ENCODE measurements around the gene TMCC1. TPM values are rescaled to one million over a fixed set of nuclear protein-coding genes. Genes with fewer than 3 reads are reported as not detected.
A peak's percentile ranks its signal among the peaks of the same experiment; 100 is the strongest.

The TMCC1 gene
- polyA plus RNA-seq, 1 experiment = 14.4 TPM

DNA sequence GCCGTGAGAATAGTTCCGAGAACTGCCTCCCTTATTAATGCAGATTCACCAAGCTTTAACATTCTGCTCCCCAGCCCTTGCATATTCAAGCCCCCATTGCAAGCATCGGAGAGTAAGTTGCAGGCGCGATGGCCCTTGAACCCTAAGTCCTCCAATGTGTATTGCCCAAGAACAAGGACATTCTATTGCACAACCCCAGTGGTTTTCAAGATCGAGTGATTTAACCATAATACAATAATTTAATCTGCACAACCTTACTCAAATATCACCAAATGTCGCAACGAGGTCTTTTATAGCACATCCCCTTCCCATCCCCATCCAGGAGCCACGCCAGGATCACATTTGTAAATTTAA, 265.4 kb downstream of the TMCC1 start:
- Histone ChIP-seq H3K27me3 (ENCODE audit: control insufficient read depth, insufficient read depth, low read length) (no peaks in the 10 kb centered on the region), H3K36me3 (ENCODE audit: control insufficient read depth, insufficient read depth, low read length) (no peaks in the 10 kb centered on the region), H3K4me3 (ENCODE audit: low read depth, low read length) (no peak overlapping the region)
- DNase-seq (ENCODE audit: low read depth) = no peak
- POLR2A ChIA-PET = interaction anchor here (0.7 kb wide), 1 partner anchor 142 kb away, joined by 3 read pairs; no protein-coding TSS in a partner anchor
- TF ChIP-seq, protein P1, sequence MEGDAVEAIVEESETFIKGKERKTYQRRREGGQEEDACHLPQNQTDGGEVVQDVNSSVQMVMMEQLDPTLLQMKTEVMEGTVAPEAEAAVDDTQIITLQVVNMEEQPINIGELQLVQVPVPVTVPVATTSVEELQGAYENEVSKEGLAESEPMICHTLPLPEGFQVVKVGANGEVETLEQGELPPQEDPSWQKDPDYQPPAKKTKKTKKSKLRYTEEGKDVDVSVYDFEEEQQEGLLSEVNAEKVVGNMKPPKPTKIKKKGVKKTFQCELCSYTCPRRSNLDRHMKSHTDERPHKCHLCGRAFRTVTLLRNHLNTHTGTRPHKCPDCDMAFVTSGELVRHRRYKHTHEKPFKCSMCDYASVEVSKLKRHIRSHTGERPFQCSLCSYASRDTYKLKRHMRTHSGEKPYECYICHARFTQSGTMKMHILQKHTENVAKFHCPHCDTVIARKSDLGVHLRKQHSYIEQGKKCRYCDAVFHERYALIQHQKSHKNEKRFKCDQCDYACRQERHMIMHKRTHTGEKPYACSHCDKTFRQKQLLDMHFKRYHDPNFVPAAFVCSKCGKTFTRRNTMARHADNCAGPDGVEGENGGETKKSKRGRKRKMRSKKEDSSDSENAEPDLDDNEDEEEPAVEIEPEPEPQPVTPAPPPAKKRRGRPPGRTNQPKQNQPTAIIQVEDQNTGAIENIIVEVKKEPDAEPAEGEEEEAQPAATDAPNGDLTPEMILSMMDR (IDR thresholded peaks at IDR 0.05; ENCODE audit: insufficient read depth, low read depth, low read length) = no peak
- CTCF ChIA-PET = interaction anchor here (0.6 to 3.1 kb wide), 20 partner anchors 15 to 478 kb away, joined by 3 to 22 read pairs (median 4); partner anchors contain the start of genes IFT122 and MBD4

DNA sequence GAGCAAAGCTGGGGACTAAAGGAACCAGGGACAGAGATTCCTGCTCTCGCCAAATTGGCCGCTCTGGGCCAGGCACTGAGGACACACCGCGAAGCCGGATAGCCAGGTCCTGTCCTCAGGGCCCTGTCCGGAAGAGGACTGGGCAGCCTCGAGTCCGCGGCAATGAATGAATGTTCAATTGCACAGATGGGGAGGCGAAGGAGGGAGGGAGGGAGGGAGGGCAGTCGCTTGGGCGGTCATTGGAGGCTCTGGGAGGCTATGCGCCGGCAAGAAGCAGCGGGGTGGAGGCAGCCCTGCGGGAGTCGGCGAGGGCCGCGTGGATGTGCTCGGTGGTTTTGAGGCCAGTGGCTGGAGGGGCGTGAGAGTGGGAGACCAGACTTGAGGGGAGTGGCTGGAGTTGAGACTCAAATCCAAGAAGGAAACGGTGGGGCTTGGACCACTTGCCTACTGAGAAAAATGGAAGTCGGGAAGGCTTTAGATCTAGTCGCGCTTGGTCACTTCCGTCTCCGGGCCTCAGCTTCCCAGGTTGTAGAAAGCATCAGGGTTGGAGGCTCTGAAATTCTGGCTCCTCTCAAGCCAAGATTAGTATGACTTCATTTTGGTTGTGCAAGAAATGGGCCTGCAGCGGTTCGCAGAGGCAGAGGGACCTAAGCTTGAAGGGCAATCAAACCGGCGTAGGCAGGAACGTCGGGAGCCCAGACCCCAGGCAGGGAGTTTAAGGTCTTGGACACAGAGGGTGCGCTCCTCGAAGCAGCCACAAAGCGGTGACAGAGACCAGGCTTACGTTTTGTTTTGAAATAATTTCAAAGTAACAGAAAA, 266.0 kb downstream of the TMCC1 start:
- Histone ChIP-seq H3K4me3 (ENCODE audit: low read depth, low read length) (peak overlapping the region; percentile 38), H3K27me3 (ENCODE audit: control insufficient read depth, insufficient read depth, low read length) (no peaks in the 10 kb centered on the region), H3K36me3 (ENCODE audit: control insufficient read depth, insufficient read depth, low read length) (no peaks in the 10 kb centered on the region)
- peak; percentile 40 for DNase-seq (ENCODE audit: low read depth)
- CTCF ChIA-PET = interaction anchor here (0.8 to 3.1 kb wide), 22 partner anchors 8 to 478 kb away, joined by 3 to 22 read pairs (median 4); no protein-coding TSS in a partner anchor
- TF ChIP-seq, protein P1 (IDR thresholded peaks at IDR 0.05; ENCODE audit: insufficient read depth, low read depth, low read length) = peak; percentile 79
- POLR2A ChIA-PET = interaction anchor here (0.7 to 1.0 kb wide), 2 partner anchors 15 to 141 kb away, joined by 3 read pairs; no protein-coding TSS in a partner anchor

DNA sequence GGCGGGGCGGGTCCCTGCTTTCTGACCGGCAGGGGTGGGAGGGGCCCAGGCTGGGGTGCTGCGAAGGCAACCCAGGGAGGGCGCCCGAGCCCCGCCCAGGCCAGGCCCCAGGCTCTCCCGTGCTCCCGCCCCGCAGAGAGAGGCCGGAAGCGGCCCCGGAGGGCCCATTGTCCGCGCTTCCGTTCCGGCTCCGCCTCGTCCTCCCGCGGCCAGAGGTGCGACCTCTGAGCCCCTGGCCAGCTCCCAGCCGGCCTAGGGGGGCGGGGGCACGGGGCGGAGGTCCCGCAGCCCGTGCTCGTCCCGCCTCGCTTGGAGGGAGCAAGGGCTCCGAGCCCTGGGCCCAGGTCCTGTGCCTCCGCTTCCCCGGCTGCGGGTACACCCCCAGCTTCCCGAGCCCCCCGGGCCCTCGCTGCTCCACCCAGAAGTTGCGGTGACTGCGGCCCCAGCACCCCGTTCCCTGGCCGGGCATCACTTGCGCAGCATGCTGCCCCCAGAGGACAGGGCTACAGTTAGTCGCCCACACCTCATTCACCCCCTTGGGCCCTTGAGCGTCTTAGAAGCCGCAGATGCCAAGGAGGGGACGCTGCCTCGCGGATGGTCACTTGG, 266.7 kb downstream of the TMCC1 start:
- CTCF ChIA-PET = interaction anchor here (0.8 to 3.2 kb wide), 10 partner anchors 8 to 311 kb away, joined by 3 to 22 read pairs (median 4); no protein-coding TSS in a partner anchor
- peak overlapping the region; percentile 38 for H3K4me3 ChIP-seq (ENCODE audit: low read depth, low read length)
- DNase-seq (ENCODE audit: low read depth) = no peak
- POLR2A ChIA-PET = interaction anchor here (1.0 kb wide), 1 partner anchor 15 kb away, joined by 3 read pairs; no protein-coding TSS in a partner anchor
- H3K36me3 ChIP-seq (ENCODE audit: control insufficient read depth, insufficient read depth, low read length) = no peaks in the 10 kb centered on the region
- no peaks in the 10 kb centered on the region for H3K27me3 ChIP-seq (ENCODE audit: control insufficient read depth, insufficient read depth, low read length)
- TF ChIP-seq, protein P1 (IDR thresholded peaks at IDR 0.05; ENCODE audit: insufficient read depth, low read depth, low read length) = no peak

DNA sequence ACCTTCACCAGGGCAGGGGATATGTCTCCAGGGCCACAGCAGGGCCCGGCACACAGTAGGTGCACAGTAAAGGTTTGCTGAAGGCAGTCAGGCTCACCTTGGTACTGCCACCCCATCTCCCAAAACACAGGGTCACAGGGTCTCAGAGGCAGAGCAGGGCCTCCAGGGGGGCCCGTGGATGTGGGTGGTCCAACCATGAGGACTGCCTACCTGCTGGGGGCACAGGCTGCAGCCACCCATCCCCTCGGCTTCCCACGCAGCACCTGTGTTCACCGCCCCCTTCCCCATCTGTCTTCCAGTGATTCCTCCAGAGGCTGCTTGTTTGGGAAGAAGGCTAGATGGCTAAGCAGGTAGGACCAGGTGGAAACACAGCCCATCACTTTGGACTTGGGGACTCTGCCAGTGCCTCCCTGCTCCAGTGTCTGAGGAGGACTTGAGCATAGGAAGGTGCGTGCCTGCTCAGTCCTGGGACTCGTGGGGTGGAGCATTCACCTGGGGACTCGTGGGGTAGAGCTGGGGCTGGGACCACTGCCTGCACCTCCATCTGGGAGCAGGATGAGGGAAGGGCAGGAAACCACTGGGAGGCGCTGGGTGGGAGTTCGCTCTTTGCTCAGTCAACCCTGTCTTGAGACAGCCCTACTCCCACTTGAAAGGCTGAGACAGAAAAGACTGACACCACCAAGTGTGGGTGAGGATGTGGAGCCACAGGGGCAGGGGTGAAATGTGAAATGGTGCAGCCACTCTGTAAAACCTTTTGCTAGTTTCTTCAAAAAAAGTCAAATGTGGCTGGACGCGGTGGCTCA, 268.2 kb downstream of the TMCC1 start:
- Histone ChIP-seq H3K27me3 (ENCODE audit: control insufficient read depth, insufficient read depth, low read length) (no peaks in the 10 kb centered on the region), H3K4me3 (ENCODE audit: low read depth, low read length) (no peak overlapping the region), H3K36me3 (ENCODE audit: control insufficient read depth, insufficient read depth, low read length) (no peaks in the 10 kb centered on the region)
- CTCF ChIA-PET = interaction anchor here (0.6 to 3.2 kb wide), 3 partner anchors 135 to 317 kb away, joined by 3 to 12 read pairs (median 3); no protein-coding TSS in a partner anchor
- POLR2A ChIA-PET = interaction anchor here (0.6 kb wide), 3 partner anchors 13 to 928 kb away, joined by 7 to 20 read pairs (median 11); no protein-coding TSS in a partner anchor
- DNase-seq (ENCODE audit: low read depth) = no peak
- TF ChIP-seq, protein P1 (IDR thresholded peaks at IDR 0.05; ENCODE audit: insufficient read depth, low read depth, low read length) = no peak
